HTERT RPE-1 (cell line): Measurements from ENCODE around the gene GALNT2.

Experiments used
- in situ Hi-C: fragments of 300-500 bp; cut with MboI; formaldehyde crosslinking; loops from 4 replicates; pipeline ENCODE4 v1.14.3; 2020; ENCODE audit warnings: low sequenced_read_pairs

GALNT2 gene

DNA sequence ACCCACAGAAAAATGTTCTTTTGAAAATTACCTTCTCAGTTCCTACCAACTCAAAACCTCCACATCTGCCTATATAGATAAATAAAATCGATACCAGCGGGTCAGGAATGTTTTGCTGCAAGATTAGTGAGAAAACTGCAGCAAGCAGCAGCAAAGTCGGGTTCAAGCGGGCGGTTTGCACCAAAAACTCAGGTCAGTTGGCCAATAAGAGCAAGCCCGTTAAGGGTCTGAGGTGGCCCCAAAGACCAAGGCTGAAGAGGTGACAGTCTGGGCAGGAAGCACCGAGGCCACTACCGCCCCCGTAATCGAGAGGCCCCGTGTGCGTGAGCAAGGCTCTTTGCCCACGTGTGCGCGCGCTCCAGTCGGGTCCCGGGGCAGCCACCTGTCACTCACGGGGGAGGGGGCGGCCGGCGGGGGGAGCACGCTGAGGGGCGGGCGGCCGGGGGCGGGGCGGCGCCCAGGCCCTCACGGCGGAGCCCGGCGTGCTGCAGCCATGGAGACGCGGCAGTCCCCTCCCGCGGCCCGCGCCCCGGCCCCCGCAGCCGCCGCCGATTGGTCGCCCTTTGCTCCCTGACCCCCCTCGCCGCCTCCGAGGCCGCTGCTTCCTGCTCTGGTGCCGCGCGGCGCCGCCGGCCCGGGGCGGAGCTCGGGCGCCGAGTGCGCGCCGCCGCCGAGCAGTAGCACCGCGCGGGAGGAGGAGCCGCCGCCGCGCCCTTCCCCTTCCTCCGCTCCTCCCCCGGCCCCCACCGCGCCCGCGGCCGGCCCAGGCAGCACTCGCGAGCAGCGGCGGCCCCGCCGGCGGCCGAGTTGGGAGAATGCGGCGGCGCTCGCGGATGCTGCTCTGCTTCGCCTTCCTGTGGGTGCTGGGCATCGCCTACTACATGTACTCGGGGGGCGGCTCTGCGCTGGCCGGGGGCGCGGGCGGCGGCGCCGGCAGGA lies at the start of gene GALNT2:
GALNT2 (plus strand) TSS at position 773 of the 939 bp plus-strand sequence; CDS start at position 816, 43 bp downstream.
- in situ Hi-C loops, result no loop called here

DNA sequence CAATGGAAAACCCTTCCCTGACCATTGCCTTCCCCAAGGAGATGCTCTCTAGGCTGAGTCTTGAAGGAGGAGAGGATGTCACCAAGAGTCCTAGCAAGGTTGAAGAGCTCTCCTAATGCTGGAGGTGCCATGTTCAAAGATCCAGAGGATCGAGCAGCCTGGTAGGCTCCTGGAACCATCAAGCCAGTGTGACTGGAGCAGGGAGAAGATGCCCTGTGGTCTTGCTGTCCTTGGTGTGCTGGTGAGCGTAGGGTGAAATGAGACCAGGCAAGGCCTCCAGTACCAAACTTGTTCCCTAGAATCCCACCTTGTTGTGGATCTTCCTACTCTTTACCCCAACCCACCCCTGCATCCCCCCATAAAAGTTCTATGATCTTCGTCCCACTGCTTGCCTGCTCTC lies 46.6 kb upstream of the GALNT2 start:
- in situ Hi-C loops, result no loop called here

DNA sequence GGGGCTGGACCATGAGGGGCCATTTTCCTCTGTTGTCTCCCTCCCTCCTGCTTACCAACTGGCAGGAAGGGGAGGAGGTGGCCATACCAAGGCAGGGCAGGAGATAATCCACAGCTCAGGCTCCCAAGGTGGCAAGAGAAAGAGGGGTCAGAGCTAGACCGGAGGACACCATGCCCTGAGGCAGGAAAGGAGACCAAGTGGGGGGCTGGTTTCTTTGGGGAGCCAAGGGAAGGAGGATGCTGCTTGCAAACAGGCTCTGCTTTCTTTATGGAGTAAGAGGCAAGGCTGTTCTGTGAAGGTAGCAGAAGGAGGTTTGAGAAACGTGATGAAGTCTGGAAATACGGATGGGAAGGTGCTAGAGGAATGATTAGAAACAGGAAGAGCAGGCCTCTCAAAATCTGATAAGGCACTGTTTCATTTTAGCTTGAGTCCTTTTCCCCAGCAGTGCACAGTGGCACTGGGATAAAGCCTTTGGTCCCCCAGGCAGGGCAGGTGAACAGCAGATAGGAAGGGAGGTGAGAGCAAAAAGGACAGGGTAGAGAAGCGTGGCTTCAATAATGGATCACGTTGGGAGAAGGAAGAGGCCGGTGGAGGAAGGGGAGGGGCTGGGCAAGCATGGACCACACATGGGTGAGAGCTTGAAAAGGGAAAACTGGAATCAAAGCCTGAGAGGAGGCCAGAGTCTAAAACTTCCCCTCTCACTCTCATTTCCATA lies 44.2 kb upstream of the GALNT2 start:
- in situ Hi-C loops, result no loop called here

DNA sequence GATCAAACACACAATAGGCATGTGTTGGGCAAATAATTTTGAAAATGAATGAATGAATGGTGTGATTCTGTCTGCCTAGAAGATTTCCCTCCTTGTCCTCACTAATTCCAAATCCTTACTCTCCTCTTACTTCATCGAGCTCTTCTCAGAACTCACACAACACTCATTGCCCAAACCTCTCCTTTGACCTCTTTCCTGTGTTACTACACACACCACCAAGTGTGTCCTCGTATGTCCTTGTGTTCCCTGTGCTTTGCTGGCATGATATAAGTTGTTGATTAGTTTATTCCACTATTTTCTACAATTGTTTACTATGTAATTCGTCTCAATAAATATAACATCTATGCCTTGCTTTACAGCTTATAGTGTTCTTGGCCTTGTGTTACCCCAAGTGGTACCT lies 41.4 kb upstream of the GALNT2 start:
- in situ Hi-C loops, result no loop called here

GRCh38 chr1:230026139-230026538 lies 40.9 kb upstream of the GALNT2 start:
- in situ Hi-C loops, result no loop called here

DNA sequence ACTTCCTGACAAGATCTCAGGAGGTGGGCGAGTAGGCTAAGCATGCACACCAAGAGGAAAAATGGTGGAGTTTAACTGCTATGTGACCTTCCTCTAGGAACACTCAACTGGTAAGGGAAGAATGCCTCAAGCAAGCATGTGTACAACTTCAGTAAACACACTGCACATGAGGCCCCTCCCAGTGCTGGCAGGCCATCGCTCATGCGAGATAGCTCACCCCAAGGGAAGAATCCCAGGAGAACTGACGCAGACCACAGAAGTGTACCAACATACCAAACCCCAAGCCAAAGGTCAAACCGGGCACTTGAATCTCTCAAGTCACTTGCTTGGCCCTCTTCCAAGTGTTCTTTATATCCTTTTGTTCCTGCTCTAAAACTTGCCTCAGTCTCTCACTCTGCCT lies 40.5 kb upstream of the GALNT2 start:
- in situ Hi-C loops, result no loop called here

- in situ Hi-C loops, result no loop called here
These were observed 38.3 kb upstream of the GALNT2 start for GRCh38 chr1:230028602-230029223.

- in situ Hi-C loops, result no loop called here
These were observed 37.6 kb upstream of the GALNT2 start for GRCh38 chr1:230029244-230029941.

DNA sequence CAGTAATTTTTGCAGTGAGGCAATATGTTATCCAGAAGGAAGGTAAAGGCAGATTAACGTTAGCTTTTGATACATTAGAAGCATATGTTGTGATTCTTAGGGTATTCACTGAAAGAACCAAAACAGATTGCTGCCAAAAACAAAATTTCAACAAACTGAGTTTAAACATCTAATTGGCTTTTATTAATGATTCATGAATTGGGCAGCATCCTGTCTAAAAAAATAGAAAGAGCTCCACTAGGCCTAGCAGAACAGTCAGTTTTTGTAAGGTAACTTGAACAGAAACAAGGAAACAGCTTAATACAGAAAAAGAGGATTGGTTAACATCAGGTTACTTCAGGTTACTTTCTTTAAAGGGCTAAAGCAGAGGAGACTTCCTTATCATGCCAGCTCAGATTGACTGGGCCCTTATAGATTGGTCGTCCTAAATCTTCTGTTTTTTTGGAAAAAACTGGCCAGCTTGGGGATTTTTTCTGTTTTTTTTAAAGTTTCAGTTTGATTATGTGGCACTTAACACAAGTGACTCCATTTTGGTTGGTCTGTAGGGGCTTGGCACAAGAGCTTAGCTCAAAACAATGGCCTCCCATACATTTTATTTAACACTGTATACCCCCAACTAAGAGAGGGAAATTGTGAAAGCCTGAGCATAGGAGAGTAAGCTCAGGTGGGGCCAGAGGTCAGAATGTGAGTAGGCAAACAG lies 36.8 kb upstream of the GALNT2 start:
- in situ Hi-C loops, result no loop called here

DNA sequence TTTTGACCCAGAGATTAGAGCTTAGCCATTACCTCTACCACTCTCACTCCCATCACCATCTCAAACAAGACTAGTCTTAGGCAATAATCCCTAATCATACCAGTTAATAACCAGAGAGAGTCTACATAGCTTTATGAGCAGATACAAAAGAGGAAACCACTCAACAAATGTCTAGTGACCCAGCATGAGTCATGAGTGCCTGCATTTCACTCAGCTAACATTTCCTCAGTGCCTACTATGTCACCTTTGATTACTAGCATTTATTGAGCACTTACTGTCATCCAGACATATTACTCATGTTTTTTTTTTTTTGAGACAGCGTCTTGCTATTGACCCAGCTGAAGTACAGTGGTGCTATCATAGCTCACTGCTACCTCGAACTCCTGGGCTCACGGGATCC lies 35.9 kb upstream of the GALNT2 start:
- in situ Hi-C loops, result no loop called here

GRCh38 chr1:230032516-230033281 lies 34.3 kb upstream of the GALNT2 start:
- in situ Hi-C loops, result no loop called here

GRCh38 chr1:230037261-230037660 lies 29.8 kb upstream of the GALNT2 start:
- in situ Hi-C loops, result no loop called here

GRCh38 chr1:230040440-230040839 lies 26.6 kb upstream of the GALNT2 start:
- in situ Hi-C loops, result no loop called here

- in situ Hi-C loops, result no loop called here
These were observed 24.0 kb upstream of the GALNT2 start for GRCh38 chr1:230043081-230043480.

DNA sequence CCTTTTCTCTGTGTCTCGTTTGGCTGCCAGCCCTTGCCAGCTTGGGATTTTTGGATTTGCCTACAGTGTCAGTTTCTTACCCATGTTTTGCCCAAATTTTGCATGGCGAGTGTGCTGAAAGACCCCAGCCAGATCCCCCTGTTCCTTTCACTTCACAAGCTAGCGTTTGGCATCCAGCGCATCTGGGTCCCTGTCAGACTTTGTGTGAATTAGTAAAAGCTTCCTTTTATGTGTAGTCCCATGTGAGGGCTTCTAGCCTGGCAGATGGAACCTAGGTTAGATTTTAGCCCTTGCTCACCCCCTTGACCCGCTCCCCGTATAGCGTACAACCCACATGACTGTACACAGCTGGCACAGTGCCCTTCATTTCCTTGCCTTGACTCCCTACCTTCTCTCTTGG lies 22.3 kb upstream of the GALNT2 start:
- in situ Hi-C loops, result no loop called here

DNA sequence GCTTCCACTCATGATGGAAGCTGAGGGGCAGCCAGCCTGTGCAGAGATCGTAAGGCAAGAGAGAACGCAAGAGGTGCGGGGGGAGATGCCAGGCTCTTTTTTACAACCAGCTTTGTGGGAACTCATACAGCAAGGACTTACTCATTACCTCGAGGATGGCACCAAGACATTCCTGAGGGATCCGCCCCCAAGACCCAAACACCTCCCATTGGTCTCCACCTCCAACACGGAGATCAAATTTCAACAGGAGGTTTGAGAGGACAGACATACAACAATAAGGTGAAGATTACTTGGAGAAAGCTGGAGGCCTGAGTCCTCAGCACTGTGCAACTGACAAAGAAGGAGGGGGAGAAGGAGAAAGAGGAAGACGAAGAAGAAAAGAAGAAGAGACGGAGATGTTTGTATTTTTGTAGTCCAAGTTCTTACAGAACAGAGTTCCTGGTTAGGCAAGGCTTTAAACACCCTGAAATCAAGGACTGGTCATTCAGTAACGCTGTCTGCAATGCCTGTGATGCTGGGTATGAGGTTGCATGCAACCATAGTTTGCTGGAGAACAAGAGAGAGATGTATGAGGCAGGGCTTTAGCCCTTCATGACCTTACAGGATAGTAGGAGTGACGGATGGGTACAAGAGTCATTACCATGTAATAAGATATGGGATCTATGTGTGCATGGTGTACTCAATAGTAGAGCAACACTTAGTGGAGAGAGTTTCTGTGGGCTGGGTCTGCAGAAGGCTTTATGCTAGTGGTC lies 19.7 kb upstream of the GALNT2 start:
- in situ Hi-C loops, result no loop called here

GRCh38 chr1:230048322-230048721 lies 18.7 kb upstream of the GALNT2 start:
- in situ Hi-C loops, result no loop called here

- in situ Hi-C loops, result no loop called here
These were observed 18.1 kb upstream of the GALNT2 start for GRCh38 chr1:230048922-230049321.

DNA sequence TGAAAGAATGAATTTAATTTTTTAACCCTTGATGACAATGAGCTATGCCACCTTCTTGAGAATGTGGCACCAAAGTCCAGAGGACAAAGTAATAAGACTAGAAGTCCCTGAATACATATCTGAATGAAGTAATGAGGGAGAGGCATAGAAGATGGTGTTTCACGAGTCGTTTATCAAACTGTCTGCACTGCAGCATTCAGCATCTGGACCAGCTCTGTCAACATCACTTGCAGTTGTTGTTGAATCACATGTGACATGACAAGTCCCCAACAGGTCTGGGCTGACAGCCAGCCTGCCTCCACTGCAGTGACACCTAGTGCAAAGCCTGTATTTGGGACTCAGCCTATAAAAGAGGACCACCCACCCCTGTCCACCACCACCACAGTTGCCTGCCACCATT lies 17.3 kb upstream of the GALNT2 start:
- in situ Hi-C loops, result no loop called here
